Endometrial microvascular endothelial cells (primary cell): ENCODE measurements around the gene ELF2. TPM values are rescaled to one million over a fixed set of nuclear protein-coding genes. Genes with fewer than 3 reads are reported as not detected.
"Not testable (repeated sequence)": the region's sequence is repeated elsewhere in the genome, so short reads cannot be mapped to it uniquely, and the experiment has no call there.

ENCODE experiments used
- in situ Hi-C: cut with HindIII; loops from 2 replicates; pipeline ENCODE4 v1.10.0; 2017; ENCODE audit warnings: low sequenced_read_pairs, low pct_unique_long_range_greater_than_20kb; ENCODE audit errors: inconsistent ontology term
- total RNA-seq: library from RNA; depleted of rRNA; stranded (reverse); fragments of >200 nt; gene quantifications from one replicate; pipeline ENCODE4 v1.2.3, GENCODE V29; 2015; ENCODE audit errors: inconsistent ontology term

ELF2 gene
- total RNA-seq, 1 donor from 2014 or later: 18.9 TPM

DNA sequence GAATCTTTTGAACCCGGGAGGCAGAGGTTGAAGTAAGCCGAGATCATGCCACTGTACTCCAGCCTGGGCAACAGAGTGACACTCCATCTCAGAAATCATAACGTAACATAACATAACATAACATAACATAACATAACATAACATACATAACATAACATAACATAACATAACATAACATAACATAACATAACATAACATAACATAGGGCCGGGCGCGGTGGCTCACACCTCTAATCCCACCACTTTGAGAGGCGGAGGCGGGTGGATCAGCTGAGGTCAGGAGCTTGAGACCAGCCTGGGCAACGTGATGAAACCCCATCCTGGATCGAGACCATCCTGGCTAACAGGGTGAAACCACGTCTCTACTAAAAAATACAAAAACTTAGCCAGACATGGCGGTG is 84.7 kb downstream of the ELF2 start:
- in situ Hi-C loops: no loop called here

- in situ Hi-C loops: no loop called here
These were observed 91.9 kb downstream of the ELF2 start for GRCh38 chr4:139085141-139085540.

GRCh38 chr4:139084804-139085093 is 92.3 kb downstream of the ELF2 start:
- in situ Hi-C loops: no loop called here

- in situ Hi-C loops: no loop called here
These were observed 92.8 kb downstream of the ELF2 start for GRCh38 chr4:139083956-139084803.

- in situ Hi-C loops: no loop called here
These were observed 93.4 kb downstream of the ELF2 start for GRCh38 chr4:139083607-139083955.

DNA sequence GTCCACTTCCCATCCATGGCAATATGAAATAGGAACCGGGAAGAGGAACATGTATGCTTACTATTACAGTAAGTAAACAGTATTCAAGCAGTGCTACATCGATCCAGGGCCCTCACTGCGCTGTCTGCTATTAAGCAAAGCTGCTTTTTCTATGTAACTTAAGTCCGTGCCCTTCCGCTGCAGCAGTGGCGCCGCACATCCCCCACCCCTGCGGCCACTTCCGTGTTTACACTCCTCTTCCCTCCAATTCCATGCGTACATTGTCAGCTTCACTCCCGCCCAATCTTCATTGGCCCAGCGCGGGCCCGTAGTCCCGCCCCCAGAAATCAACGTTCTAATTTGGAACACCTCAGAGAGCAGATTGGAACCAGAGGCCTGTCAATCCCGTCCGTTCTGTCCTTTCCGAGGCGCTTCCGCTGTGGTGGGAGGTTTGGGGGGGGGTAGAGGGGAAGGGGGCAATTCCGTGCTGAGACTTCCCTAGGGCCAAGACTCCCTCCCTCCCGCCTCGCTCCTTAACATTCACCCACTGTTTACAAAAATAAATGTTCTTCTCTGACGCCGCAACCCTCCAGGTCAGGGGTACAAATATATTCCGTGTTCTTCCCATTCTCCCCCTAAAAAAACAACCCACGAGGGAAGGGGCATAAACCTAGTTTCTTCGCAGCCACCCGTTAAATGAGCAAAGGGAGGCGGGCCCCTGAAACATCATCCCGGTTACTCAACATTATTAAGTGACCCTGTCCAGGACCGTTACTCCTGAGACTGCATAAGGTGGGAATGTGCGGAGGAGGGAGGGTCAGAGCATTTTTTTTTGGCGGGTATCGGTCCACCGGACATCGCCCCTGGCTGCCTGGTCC is 94.0 kb downstream of the ELF2 start:
- in situ Hi-C loops: no loop called here

DNA sequence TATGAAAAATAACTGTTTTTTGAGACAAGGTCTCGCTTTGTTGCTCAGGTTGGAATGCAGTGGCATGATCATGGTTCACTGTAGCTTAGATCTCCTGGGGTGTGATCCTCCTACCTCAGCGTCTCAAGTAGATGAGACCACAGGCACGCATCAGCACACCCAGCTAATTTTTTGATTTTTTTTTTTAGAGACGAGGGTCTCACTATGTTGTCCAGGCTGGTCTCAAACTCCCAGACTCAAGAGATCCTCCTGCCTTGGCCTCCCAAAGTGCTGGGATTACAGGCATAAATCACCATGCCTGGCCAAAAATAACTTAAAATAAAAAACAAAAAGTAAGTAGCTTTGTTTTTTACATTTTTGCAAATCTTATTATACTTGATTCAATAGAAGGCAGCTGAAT is 98.1 kb downstream of the ELF2 start:
- in situ Hi-C loops: no loop called here

- in situ Hi-C loops: no loop called here
These were observed 99.3 kb downstream of the ELF2 start for GRCh38 chr4:139077567-139078355.

GRCh38 chr4:139076016-139076744 is 100.8 kb downstream of the ELF2 start:
- in situ Hi-C loops: no loop called here

DNA sequence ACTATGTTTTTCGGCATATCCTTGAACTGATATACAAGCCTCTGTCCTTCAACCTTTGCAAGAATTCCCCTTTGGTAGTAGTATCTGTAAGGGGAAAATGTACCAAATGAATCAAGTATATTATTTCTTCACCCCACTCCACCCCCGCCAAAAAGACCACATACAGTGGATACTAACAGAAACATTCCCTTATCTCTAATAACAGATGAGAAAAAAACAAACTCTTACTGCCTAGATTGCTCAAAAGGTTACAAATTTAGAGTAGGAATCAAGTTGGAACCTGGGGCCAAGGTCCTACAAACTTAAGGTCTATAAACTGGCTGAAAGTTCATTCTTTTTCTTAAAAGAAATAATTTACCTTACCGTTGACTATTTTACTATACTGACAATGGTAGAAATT is 116.4 kb downstream of the ELF2 start:
- in situ Hi-C loops: no loop called here

- in situ Hi-C loops: not testable (repeated sequence)
These were observed 118.0 kb downstream of the ELF2 start for GRCh38 chr4:139059026-139059425.

DNA sequence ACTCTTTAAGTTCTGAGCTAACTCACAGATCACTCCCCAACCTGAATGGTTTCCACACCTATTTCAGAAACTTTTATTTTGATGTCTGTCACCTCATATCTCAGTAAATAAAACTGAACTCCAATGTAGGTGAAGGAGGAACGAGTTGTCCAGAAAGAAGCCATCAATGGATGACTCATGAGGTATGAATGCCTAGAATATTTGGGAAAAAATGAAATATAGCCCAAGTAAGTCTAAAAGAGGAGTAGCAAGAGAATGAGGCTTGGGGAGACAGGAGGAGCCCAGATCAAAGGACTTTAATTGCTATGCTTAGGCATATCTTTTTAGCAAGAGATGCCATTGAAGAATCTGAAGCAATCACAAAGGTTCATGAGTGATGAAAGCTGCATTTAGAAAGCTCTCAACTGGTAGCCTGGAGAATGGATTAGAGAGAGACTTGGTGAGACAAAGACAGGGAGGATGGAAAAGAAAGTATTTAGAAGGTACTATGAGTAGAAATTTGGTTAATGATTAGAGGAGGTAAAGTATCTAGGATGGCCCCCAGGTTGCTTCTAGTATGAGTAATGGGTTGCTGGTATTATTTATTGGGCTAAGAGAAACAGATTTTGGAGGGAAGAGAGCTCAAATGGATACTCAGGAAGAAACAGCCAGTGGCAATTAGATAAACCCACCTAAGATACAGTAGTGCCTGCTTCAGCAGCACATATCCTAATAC is 122.1 kb downstream of the ELF2 start:
- in situ Hi-C loops: no loop called here

GRCh38 chr4:139053909-139054308 is 123.1 kb downstream of the ELF2 start:
- in situ Hi-C loops: no loop called here

DNA sequence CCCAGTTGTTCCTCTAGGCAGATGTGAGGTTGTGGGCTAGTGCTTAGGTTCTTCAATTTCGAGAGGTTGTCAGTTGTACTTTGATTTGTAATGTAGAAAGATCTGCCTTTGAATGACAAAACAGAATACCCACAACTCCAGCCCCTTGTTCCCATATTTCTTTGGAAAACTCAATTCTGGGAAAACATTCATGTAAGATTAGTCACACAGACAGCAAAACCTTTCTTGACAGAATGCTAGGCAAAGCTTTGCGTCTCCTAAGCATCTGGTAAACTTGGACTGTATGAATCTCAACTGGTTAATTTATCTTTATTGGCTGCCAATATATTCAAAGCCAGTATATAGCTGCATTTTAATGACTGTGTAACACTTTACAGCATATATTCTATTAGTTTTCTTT is 126.6 kb downstream of the ELF2 start:
- in situ Hi-C loops: no loop called here

DNA sequence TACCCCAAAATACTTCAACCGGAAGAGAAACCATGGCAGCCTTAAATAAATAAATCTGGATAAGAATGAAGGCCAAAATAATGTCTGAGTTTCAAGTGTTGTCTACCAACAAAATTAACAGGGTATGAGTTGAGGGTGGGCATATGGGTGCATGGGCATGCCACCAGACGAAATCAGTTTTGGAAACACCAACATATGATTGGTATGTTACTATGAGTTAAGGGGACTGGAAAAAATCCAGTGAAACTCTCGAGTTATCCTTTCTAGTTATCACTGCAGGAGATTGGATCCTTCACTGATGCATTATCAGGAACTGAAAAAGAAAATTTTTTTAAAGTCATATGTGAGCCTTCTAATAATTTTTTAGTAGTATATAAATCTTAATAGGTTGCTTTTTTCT is 129.0 kb downstream of the ELF2 start:
- in situ Hi-C loops: no loop called here

DNA sequence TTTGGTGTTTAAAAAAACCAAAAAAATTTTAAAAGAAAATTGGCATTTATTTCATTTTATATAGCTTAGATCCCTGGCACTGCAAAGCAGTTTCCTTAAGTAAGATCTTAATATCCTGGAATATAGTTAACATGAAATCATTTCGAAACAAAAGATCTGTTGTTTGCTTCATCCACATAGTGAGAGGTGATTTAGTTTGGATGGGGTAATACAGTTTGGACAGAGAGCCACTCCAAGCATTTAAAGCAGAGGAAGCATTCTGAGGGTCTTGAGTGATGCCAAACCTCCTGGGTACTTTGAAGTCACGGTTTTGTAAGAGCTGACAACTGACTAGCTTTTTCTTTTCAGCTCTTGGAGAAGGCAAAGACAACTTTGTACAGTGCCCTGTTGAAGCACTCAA is 132.7 kb downstream of the ELF2 start:
- in situ Hi-C loops: no loop called here

- in situ Hi-C loops: no loop called here
These were observed 134.0 kb downstream of the ELF2 start for GRCh38 chr4:139042981-139043460.

DNA sequence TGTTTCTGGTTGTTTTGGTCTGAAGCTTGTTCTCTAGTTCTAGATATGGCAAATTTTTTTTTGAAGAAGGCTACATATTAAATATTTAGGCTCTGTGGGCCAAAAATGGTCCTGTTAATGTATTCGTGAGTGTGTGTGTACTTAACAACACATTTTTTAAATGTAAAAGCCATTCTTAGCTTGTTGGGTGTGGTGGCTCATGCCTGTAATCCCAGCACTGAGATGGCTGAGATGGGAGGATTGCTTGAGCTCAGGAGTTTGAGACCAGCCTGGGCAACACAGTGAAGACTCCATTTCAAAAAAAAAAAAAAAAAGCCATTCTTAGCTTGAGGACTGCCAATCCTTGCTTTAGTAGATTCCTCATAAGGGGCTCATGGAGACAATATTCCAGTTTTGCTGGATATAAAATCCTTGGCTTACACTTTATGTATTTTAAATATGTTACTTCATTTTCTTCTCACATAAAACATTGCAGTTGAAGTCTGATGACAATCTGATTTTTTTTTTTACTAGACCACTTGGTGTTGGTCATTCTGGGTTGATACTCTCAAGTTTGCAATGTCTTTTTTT is 138.1 kb downstream of the ELF2 start:
- in situ Hi-C loops: no loop called here
